ENCODE results near the gene PIK3R6. TPM values are rescaled to one million over a fixed set of nuclear protein-coding genes. Genes with fewer than 3 reads are reported as not detected.

The PIK3R6 gene
- total RNA-seq, 4 donors from 2014 or later = 0.56 to 3.5 (median 1.5) TPM

GRCh38 chr17:8873801-8874715, 6.6 kb upstream of the PIK3R6 start:
- TF ChIP-seq CTCF (IDR thresholded peaks at IDR 0.05) = no peak
- ATAC-seq (ENCODE audit: low FRiP score) (no peak), DNase-seq (ENCODE audit: low spot score) (no peak)

- ATAC-seq (ENCODE audit: low FRiP score) (no peak), DNase-seq (ENCODE audit: low spot score) (no peak)
- no peak for TF ChIP-seq CTCF (IDR thresholded peaks at IDR 0.05)
These were observed 5.4 kb upstream of the PIK3R6 start for GRCh38 chr17:8872705-8873435.

- ATAC-seq (ENCODE audit: low FRiP score) (no peak), DNase-seq (ENCODE audit: low spot score) (no peak)
- TF ChIP-seq CTCF (IDR thresholded peaks at IDR 0.05) = no peak
These were observed 4.7 kb upstream of the PIK3R6 start for GRCh38 chr17:8872036-8872704.

- TF ChIP-seq CTCF (IDR thresholded peaks at IDR 0.05) = no peak
- DNase-seq (ENCODE audit: low spot score) (no peak), ATAC-seq (ENCODE audit: low FRiP score) (no peak)
These were observed 3.7 kb upstream of the PIK3R6 start for GRCh38 chr17:8871081-8871581.

GRCh38 chr17:8870406-8871040, 3.0 kb upstream of the PIK3R6 start:
- DNase-seq (ENCODE audit: low spot score) = no peak
- TF ChIP-seq CTCF (IDR thresholded peaks at IDR 0.05) = no peak
- ATAC-seq (ENCODE audit: low FRiP score) = no peak

- no peak for TF ChIP-seq CTCF (IDR thresholded peaks at IDR 0.05)
- ATAC-seq (ENCODE audit: low FRiP score) = no peak
- no peak for DNase-seq (ENCODE audit: low spot score)
These were observed 1.8 kb upstream of the PIK3R6 start for GRCh38 chr17:8869114-8869815.
